Stimulated activated CD8-positive, alpha-beta memory T cell treated with anti-CD3 and anti-CD28 coated beads, Interleukin-4, amount 100 ng/mL, for 48 hours (primary cell): ENCODE results near the gene HSPA4L.

Source experiments
- DNase-seq: peaks from one replicate; pipeline ENCODE4 v3.0.0-alpha.2; 2020

Gene HSPA4L

DNA sequence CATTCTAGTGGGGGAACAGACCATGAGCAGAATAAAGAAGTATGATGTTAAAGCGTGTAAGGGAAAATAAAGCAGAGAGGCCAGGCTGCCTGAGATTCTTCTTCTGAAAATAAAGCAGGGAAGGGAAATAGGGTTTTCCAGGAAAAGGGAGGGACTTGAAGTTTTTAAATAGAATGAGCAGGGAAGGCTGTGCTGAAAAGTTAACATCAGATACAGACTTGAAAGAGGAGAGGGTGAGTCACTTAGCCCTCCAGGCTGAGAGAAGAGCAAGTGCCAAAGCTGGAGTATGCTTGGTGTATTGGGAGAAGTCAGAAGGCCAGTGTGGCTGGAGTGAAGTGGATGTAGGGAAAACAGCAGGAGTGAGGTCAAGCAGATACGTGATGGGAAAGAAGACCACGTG, 88.6 kb downstream of the HSPA4L start:
- DNase-seq: no peak

DNA sequence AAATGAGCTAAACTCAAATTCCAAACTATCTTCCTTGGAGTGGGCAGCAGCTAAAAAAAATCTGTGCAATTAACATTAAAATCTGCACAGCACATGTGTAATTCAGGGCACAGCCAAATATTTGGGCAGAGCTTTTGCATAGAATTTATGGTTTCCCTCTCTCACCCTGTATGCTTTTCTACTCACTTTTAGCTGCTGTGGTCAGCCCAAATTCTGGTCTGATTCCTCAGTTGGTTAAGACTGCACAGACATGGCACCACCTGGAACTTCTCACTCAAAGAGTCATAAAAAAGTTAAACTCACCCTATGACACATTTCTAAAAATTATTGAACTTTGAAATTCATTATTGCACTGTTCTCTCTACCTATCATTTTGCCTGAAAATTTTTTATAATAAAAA, 93.7 kb downstream of the HSPA4L start:
- DNase-seq: no peak

DNA sequence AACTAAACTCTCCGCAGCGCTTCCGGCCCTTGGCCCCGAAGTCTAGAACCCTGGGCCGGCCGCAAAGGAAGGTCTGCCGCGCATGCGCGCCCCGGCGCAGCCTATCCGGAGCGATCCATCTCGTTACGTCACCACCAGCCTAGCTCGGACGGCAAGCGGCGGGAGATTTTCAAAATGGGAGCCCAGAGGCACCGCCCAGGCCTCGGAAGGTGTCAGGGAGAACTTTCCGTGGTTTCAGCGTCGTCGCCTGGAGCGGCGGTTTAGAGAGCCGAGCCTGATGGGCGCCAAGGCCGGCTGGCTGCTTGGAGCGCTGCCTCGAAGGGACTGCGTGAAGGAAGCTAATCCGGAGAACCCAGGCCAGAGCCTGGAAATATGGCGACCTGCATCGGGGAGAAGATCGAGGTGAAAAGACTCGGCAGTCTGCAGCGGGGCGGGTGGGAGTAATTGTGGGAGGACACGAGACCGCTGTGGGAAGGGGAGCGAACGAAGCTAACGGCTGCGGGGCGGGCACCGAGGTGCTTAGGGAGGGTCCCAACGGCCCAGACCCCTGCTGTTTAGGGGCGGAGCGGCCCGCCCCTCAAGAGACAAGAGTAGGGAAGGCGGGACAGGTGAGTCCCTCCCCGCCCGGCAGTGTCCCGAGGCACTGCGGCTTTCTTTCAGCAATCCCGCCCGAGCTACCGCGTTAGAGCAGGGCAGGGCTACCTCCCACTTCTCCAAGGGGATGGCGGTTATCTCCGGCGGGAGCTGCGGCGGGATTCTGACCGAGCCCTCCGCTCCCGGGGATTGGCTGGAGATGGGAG, 98.8 kb downstream of the HSPA4L start, which contains the start of gene PLK4:
TSS of gene PLK4 (plus strand) at position 131 of the 800 bp plus-strand sequence. CDS start at position 373, 242 bp downstream.
- peak; percentile 96 for DNase-seq

DNA sequence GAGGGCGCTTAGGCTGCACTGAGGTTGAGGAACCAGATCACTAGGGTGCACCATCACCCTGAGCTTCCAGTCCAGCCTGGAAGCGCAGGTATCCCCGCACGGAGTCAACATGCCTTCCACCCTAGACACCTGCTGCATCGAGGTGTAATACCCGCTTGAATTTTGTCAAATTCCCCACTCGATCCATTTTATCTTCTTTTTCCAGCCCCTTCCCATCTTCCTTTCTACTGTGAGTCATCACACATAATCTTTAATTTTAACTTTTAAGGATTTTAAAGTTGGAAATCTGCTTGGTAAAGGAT, 99.4 kb downstream of the HSPA4L start:
- DNase-seq: no peak

DNA sequence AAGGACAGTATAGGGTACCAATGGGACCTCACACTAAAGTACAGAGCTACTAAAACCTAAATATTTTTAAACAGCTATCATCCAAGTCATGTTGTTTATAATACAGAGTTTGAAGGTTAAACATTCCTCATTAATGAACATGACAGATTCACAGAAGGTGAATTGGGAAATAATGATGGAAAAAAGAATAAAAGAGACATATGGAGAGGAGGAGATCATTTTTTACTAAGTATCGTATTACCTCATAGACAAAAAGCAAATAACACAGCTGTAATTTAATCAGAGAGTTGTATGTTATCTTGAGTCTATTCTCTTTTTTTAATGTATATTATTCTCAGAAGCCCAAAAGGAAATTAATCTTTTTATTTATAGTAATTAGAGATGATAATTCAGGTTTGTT, 106.4 kb downstream of the HSPA4L start:
- no peak for DNase-seq

DNA sequence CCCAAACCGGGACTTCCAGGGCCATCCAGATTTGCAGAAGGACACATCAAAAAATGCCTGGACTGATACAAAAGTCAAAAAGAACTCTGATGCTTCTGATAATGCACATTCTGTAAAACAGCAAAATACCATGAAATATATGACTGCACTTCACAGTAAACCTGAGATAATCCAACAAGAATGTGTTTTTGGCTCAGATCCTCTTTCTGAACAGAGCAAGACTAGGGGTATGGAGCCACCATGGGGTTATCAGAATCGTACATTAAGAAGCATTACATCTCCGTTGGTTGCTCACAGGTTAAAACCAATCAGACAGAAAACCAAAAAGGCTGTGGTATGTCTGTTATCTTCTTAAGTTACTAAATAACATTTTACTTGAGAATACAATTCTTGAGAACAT, 107.8 kb downstream of the HSPA4L start:
- DNase-seq: no peak
